SKM-1 (cell line): Measurements from ENCODE around the gene IL1R1.

Experiments used
- DNase-seq: peaks from one replicate; lab custom pipeline; 2025; ENCODE audit not compliant: unreplicated experiment; lab: John Stamatoyannopoulos, UW

Gene IL1R1

DNA sequence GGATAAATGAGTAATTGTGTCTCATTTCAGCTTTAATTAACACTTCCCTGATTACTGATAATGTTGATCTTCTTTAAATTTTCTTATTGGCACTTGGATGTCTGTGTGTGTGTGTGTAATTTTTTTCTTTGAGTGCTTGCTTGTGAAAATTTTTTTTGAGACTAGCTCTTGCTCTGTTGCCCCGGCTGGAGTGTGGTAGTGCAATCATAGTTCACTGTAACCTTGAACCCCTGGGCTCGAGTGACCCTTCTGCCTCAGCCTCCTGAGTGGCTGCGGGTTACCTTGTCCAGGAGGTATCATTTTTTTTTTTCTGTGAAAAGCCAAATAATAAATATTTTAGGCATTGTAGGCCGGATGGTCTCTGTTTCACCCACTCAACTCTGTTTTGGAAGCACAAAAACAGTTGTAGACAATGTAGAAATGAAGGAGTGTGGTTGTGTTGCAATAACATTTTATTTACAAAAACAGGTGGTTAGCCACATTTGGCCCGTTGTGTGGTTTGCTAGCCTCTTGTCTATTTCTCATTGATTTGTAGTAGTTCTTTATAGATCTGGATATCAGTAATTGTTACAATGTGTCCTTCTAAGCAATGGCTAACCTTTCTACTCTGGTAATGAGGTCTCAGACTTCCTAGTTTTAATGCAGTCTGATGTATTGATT is 52.2 kb downstream of the IL1R1 start:
- DNase-seq = no peak

DNA sequence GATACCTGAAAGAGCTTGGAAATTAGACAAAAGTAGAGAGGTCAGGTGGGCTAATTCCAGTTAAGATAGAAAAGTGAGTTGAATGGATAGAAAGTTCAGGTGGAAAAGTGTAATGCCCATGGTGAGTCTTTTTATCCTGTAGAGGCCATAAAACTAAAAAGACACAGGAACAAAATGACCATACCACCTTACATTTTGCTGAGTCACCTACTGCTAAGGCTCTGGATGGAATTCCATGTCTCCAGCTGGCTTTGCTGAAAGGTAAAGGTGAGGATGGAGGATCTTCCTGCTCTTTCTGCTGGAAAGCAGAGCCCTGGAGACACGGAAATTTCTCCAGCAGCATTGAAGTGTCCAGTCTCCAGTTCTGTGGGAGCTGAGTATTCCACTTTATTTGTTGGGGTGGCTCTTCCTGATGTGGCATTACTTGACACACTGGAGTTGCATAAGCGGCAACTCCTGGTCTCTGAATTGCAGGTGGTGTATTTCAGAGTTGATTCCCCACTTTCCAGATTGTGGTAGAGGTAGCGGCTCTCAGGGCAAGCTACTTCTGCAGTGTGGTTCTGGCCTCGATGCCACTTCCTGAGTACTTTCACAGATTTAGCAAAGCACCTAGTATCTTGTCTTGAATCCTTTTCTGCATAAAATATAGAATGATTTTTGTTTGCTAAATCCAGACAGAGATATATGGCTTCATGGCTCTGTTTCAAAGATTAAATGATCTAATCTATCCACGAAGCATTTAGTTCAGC is 55.0 kb downstream of the IL1R1 start:
- no peak for DNase-seq

DNA sequence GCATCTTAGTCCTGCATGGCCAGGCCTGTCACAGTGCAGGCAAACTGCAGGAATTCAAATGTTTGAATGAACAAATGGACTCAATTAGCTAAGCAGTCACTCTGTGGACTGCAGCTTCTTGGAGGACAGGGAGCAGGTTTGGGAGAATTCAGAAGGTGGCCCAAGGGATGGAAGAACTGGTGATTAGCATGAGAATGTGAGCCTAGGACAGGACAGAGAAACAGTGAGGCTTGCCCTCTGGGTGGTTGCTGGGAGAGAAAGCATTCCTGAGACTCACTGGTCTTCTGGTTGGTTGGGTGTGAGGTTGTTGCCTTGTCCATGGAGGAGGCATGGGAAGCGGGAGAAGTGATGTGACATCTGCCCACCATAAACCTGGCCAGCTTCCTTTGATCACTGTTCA is 58.0 kb downstream of the IL1R1 start:
- no peak for DNase-seq

DNA sequence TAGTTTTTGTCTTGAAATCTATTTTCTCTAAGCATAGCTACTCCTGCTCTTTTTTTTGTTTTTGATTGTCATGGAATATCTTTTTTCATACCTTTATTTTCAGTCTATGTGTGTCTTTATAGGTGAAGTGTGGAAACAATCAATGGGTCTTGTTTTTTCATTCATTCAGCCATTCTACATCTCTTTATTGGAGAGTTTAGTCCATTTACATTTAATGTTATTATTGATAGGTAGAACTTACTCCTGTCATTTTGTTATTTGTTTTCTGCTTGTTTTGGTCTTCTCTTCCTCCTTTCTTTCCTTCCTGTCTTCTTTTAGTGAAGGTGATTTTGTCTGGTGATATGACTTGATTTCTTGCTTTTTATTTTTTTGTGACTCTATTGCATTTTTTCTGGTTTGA is 62.1 kb downstream of the IL1R1 start:
- DNase-seq = no peak

DNA sequence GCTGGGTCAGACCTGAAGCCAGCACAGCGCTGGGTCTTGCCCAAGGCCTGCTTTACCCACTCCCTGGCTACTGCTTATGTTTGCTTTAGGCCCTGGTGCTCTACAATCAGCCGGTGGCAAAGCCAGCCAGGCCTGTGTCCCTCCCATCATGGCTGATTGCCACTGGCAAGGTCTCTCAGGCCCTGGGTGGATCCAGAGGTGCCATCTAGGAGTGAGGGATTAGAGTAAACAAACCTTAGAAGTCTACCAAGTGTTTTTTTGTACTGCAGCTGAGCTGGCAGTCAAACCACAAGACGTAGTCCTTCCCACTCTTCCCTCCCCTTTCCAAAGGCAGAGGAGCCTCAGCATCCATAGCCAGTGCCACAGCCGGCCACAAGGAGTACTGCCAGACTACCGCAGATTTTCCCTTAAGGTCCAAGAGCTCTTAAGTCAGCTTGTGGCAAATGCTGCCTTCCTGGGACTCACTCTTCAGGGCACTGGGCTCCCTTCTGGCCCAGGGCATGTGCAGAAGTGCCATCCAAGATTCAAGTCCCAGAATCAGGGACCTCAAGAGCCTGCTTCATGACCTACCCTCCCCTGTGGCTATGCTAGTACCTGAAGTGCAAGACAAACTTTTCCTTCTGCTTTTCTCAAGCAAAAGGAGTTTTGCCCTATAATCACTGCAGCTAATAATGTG is 64.3 kb downstream of the IL1R1 start:
- no peak for DNase-seq

DNA sequence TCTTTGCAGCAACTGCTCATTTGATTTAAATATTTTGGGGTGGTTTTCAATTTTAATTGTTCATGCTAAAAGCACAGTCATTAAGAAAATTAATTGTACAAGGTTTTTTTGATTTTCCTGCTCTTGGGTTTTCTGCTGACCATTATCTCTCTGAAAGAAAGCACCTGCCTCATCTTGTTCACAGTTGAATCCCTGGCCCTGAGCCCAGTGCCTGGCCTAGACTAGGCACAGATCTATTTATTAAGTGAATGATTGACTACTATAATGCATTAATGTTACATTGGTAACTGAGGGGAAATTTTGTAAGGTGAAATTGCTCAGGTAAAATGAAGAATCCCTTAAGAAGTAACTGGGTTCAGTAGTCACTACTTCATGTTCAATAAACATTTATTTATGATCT is 66.2 kb downstream of the IL1R1 start:
- DNase-seq = no peak

DNA sequence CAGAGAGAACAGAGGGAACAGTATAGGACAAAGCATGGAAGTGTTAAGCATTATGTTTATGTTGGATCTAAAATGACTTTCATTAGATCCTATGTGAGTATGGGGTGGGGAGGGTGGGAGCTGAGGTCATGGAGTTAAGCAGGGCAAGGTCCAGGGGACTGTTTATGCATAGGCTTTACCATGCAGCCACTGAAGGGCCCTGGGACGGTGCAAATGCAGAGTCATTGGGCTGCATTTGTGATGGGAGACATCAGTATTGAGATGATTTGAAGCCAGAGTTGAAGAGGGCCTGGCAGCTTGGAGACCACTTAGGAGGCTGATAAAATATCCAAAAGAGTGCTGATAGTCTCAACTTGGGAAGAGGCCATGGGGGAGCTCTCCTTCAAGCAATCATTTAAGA is 66.9 kb downstream of the IL1R1 start:
- no peak for DNase-seq

DNA sequence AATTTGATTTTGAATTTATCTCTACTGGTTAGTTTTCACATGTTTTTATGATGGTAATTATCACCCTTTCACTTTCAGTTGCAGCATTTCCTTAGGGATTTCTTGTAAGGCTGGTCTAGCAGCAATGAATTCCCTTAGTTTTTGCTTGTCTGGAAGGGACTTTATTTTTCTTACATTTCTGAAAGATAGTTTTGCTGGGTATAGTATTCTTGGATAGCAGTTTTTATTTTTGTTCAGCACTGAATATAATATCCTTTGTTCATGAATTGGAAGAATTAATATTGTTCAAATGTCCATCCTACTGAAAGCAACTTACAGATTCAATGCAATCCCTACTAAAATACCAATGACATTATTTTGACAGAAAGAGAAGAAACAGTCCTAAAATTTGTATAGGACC is 74.5 kb downstream of the IL1R1 start:
- DNase-seq = no peak

DNA sequence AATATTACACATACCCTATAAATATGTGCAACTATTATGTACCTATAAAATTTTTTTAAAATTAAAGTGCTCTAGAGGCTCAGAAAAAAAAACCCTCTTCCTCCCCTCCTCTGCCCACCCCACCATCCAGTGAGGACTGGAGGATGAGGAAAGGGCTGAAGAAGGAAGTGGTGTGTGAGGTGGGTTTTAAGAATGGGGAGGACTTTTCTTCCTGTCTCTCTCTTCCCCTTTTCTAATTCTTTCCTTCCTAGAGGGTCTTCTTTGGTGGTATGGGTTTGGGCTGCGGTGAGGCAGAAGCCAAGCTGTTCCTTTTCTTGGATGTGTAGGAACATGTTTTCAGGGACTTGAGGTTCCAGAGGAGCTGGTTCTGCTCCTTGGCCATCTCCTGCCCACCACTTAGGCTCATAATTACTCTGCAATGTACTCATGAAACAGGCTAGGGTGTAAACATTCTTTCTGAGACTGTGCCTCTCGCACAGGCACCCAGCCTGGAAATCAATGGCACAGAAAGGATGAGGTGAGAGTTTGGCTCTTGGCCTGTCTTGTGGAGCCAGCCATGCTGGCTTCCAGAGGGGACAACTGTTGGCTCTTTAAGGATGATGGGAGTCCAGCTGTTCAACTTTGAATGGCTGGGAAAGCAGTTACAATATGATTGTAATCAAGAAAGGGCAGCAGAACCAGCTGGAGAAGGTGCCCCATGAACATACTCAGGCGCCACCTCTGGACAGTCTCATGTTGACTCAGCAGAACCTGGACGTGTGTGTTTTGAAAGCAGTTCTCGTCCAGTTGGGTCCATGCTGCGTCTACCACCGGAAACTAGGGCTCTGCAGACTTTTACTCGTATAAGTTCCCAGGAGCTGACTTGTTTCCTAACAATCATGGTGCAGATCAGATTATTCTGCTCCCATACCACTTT is 82.5 kb downstream of the IL1R1 start:
- DNase-seq = peak; percentile 16

DNA sequence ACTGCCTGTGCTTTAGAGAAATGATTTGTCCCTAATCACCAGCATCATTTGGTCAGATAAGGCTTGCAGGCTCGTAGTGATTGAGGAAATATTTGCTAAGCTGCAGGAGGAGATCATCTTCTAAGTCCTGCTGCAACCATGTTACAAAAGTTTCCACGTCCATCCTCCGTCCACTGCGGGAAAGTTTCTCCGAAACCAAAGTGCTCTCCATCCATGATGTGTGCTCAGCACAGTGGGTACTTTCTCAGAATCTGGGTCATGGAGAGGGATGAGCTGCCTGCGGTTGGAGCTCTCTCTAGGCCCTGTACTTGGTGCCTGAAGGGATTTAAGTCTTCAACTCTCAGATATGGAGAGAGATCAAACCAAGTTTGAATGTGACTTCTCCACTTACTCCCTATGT is 83.6 kb downstream of the IL1R1 start:
- no peak for DNase-seq

DNA sequence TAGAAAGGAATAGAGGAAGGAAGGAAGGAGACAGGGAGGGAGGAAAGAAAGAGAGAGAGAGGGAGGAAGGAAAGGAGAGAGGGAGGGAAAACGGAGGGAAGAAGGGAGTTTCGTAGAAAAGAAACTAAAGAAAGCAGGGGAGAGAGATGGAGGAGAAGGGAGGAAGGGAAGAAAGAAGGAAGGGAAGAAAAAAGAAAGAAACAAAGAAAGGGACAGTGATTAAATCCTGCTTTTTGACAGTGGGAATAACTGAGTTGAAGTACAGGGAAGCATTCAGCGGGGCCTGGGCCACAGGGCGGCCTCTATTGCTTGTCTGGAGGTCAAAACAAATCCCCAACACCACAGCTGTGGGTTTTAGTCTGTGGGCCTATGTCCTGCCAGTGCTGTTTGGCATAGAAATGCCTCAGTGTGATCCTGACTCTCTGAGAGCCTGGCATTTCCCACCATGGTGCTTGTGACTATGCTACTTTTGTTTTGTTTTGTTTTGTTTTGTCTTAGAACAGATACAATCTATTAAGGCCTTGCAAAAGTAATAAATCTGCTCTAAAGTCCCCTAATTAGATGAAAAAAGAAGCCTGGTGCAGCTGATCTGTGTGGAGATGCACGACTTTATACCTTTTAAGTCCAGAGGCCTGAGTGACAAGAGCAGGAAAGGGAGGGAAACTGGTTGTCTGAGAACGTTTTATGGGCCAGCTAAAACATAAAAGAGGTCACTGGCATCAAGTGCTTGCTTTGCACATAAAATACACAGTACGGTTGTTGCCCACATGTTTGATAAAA is 84.3 kb downstream of the IL1R1 start:
- no peak for DNase-seq

DNA sequence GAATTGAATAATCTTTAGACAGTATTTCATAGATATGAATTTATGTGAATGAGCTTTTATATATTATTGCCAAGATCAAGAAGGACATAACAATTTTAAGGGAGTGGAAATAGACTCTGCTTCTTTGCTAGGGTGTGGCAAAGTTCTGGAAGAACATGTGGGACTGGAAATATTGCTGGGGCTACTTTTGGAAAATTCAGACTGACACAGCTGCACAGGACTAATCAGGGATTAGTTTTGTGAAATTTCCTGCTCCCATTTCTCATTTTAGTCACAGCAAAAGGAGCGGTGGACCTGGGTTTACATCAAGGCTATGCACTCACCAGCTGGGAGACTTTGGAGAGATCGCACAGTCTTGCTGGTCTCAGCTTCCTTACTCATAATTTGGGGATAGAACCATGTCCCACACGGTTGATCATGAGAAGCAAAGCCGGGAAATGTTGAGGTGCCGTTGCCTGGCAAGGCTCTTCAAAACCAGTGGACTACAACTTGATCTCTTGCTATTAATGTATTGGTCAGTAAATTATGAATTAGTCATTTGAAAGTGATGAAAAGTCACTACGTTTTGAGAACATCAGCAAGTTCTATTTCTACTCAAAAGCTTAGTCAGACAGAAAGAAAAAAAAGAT is 86.7 kb downstream of the IL1R1 start:
- DNase-seq = no peak
